MCF 10A (cell line): ENCODE results near the gene TRAPPC11. TPM values are rescaled to one million over a fixed set of nuclear protein-coding genes. Genes with fewer than 3 reads are reported as not detected.
A peak's percentile ranks its signal among the peaks of the same experiment; 100 is the strongest.
"Not testable (repeated sequence)": the region's sequence is repeated elsewhere in the genome, so short reads cannot be mapped to it uniquely, and the experiment has no call there.

ENCODE experiments used
- BruUV-seq: library from RNA; stranded (reverse); fragments of 400-500 nt; replicated peaks from 2 replicates; lab custom pipeline; 2021; lab: Mats Ljungman, UMichigan
- CTCF ChIA-PET: fragments of 300-600 bp; sonication (Branson Sonifier 250); formaldehyde crosslinking; extraction: SDS; loops from one replicate; lab custom pipeline; 2021; ENCODE audit warnings: antibody characterized with exemption, inconsistent platforms; lab: Yijun Ruan, JAX
- POLR2A ChIA-PET: fragments of 300-600, 350-650 bp; sonication (Branson Sonifier 250); formaldehyde crosslinking; extraction: SDS; loops from one replicate; lab custom pipeline; 2020; ENCODE audit warnings: antibody characterized with exemption, inconsistent platforms; lab: Yijun Ruan, JAX
- DNase-seq: peaks from one replicate; pipeline ENCODE4 v3.0.0-alpha.2; 2018; ENCODE audit not compliant: unreplicated experiment
- H3K27ac Mint-ChIP-seq: one replicate; pipeline ENCODE4 v1.8.0; 2022; ENCODE audit warnings: mild to moderate bottlenecking, low read depth, mixed read lengths; ENCODE audit not compliant: unreplicated experiment
- H3K27me3 Mint-ChIP-seq: one replicate; pipeline ENCODE4 v1.8.0; 2022; ENCODE audit warnings: mixed read lengths; ENCODE audit not compliant: insufficient read depth, unreplicated experiment
- H3K36me3 Mint-ChIP-seq: one replicate; pipeline ENCODE4 v1.8.0; 2022; ENCODE audit warnings: mild to moderate bottlenecking, moderate library complexity, mixed read lengths; ENCODE audit not compliant: insufficient read depth, unreplicated experiment
- H3K4me1 Mint-ChIP-seq: one replicate; pipeline ENCODE4 v1.8.0; 2022; ENCODE audit warnings: mixed read lengths; ENCODE audit not compliant: insufficient read depth, unreplicated experiment
- H3K4me3 Mint-ChIP-seq: one replicate; pipeline ENCODE4 v1.8.0; 2022; ENCODE audit warnings: mild to moderate bottlenecking, moderate library complexity, mixed read lengths; ENCODE audit not compliant: unreplicated experiment
- H3K9me3 Mint-ChIP-seq: one replicate; pipeline ENCODE4 v1.8.0; 2022; ENCODE audit warnings: mixed read lengths; ENCODE audit not compliant: unreplicated experiment
- CTCF ChIP-seq: fragments of 200-600 bp; IDR thresholded peaks from one replicate; pipeline ENCODE4 v1.8.0; 2022; ENCODE audit warnings: antibody characterized with exemption, mild to moderate bottlenecking; ENCODE audit not compliant: unreplicated experiment
- intact Hi-C: fragments of 100-400 bp; cut with micrococcal nuclease; formaldehyde crosslinking; loops from 2 replicates; pipeline ENCODE4 v1.14.1; 2022
- total RNA-seq: library from RNA; stranded (reverse); gene quantifications from 2 replicates; pipeline ENCODE4 v1.2.3, GENCODE V29; 2022

TRAPPC11 gene
- total RNA-seq, 1 experiment from 2014 or later = 29.4 TPM

- no peaks in the 10 kb centered on the region for H3K4me1 Mint-ChIP-seq
- H3K27me3 Mint-ChIP-seq = no peaks in the 10 kb centered on the region
- intact Hi-C loops = no loop called here
- no peaks in the 10 kb centered on the region for H3K9me3 Mint-ChIP-seq
- no peak overlapping the region for H3K27ac Mint-ChIP-seq
- POLR2A ChIA-PET = interaction anchor here (0.6 kb wide), 1 partner anchor 87 kb away, joined by 3 read pairs; no protein-coding TSS in a partner anchor
- CTCF ChIA-PET = no interaction called here
- DNase-seq = peak; percentile 25
- H3K36me3 Mint-ChIP-seq = no peaks in the 10 kb centered on the region
- no TSS peak for BruUV-seq
- TF ChIP-seq CTCF = no peak
- H3K4me3 Mint-ChIP-seq = peak overlapping the region; percentile 67
Measured at GRCh38 chr4:183722731-183723560, 63.9 kb downstream of the TRAPPC11 start.

- Mint-ChIP-seq H3K4me1 (no peaks in the 10 kb centered on the region), H3K36me3 (no peaks in the 10 kb centered on the region), H3K9me3 (no peaks in the 10 kb centered on the region), H3K27ac (no peak overlapping the region), H3K4me3 (peak overlapping the region; percentile 67), H3K27me3 (no peaks in the 10 kb centered on the region)
- ChIA-PET POLR2A (interaction anchor here (0.6 kb wide), 1 partner anchor 88 kb away, joined by 3 read pairs; no protein-coding TSS in a partner anchor), CTCF (no interaction called here)
- TF ChIP-seq CTCF = no peak
- no TSS peak for BruUV-seq
- DNase-seq = no peak
- intact Hi-C loops = no loop called here
Measured at GRCh38 chr4:183723561-183724228, 64.6 kb downstream of the TRAPPC11 start.

GRCh38 chr4:183725585-183725984, 66.5 kb downstream of the TRAPPC11 start:
- H3K27me3 Mint-ChIP-seq, DNase-seq, POLR2A ChIA-PET, H3K27ac Mint-ChIP-seq, H3K36me3 Mint-ChIP-seq, intact Hi-C loops, BruUV-seq, H3K4me1 Mint-ChIP-seq, H3K4me3 Mint-ChIP-seq, H3K9me3 Mint-ChIP-seq: not testable (repeated sequence)
- CTCF ChIA-PET = interaction anchor here (0.6 kb wide), 1 partner anchor 66 kb away, joined by 3 read pairs; no protein-coding TSS in a partner anchor

GRCh38 chr4:183727482-183727881, 68.4 kb downstream of the TRAPPC11 start:
- ChIA-PET POLR2A (interaction anchor here (1.0 kb wide), 1 partner anchor 11 kb away, joined by 3 read pairs; no protein-coding TSS in a partner anchor), CTCF (no interaction called here)
- intact Hi-C loops = no loop called here
- Mint-ChIP-seq H3K4me3 (no peak overlapping the region), H3K36me3 (no peaks in the 10 kb centered on the region), H3K4me1 (peaks cover 10% of the 10 kb centered on the region), H3K27ac (peak overlapping the region; percentile 39), H3K9me3 (no peaks in the 10 kb centered on the region), H3K27me3 (no peaks in the 10 kb centered on the region)
- DNase-seq = no peak
- no peak for TF ChIP-seq CTCF
- no TSS peak for BruUV-seq
